ENCODE measurements around the gene PGAM2.

DNA sequence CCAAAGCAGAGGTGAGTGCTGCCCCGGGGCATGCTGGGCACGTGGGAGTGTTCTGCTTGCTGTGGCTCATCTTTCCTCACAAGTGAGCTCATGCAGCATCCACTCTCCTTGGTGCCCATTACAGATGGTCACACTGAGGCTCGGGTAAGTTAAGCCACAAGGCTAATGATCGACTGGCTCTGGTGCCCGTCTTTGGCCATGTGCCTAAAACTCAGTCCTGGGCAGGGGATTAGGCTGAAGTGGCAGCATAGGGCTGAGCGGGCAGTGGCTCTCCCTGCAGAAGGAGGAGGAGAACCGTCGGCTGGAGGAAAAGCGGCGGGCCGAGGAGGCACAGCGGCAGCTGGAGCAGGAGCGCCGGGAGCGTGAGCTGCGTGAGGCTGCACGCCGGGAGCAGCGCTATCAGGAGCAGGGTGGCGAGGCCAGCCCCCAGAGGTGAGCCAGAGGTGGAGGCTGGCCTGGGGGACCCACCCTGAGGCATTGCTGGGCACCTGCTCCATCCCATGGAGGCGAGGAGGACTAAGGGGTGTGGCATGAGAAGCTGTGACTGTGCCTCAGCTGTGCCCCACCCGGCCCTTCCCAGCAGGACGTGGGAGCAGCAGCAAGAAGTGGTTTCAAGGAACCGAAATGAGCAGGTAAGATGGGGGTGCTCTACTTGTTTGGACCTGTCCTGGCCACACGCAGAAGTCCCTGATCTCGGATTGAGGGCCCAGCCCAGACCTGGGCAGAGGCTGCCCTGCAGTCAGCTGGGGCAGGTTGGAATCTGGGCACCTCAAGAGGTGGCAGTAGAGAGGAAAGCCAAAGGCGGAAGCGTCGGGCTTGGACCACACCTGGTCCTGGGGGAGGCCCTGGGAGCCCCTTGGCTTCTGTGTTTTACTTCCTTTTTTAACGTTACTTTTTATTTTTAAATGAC lies 7.3 kb downstream of the PGAM2 start:
- no peak for TF ChIP-seq RFX5 (IDR thresholded peaks at IDR 0.05; ENCODE audit: low read depth, low read length)
- TF ChIP-seq, protein P1, sequence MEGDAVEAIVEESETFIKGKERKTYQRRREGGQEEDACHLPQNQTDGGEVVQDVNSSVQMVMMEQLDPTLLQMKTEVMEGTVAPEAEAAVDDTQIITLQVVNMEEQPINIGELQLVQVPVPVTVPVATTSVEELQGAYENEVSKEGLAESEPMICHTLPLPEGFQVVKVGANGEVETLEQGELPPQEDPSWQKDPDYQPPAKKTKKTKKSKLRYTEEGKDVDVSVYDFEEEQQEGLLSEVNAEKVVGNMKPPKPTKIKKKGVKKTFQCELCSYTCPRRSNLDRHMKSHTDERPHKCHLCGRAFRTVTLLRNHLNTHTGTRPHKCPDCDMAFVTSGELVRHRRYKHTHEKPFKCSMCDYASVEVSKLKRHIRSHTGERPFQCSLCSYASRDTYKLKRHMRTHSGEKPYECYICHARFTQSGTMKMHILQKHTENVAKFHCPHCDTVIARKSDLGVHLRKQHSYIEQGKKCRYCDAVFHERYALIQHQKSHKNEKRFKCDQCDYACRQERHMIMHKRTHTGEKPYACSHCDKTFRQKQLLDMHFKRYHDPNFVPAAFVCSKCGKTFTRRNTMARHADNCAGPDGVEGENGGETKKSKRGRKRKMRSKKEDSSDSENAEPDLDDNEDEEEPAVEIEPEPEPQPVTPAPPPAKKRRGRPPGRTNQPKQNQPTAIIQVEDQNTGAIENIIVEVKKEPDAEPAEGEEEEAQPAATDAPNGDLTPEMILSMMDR (conservative IDR thresholded peaks at IDR 0.05; ENCODE audit: low read depth, low read length), result no peak
